HG03342 (cell line): Measurements from ENCODE around the gene IL16.

Experiments
- ATAC-seq: cut with Tn5 transposase; IDR thresholded peaks from one replicate; pipeline ENCODE4 v1.9.1; 2021; ENCODE audit warnings: mild to moderate bottlenecking, moderate library complexity; ENCODE audit not compliant: unreplicated experiment

IL16 gene

GRCh38 chr15:81254277-81254915, 57.7 kb downstream of the IL16 start:
- no peak for ATAC-seq

DNA sequence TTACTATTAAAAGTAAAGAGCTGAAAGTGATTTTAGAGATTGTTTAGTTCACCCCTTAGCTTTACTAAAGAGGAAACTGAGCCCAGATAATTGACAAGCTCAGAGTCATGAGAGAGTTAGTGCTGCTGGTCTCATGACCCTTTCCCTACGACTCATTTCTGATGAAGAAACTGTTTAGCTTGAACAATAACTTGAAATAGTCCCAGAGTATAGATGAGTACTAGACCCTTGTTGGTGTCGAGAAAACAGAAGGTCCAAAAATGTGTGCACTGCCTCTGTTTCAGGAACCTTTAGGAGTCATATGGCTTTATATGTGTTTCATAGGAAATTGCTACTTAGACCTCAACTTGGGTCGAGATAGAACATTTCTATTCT, 58.2 kb downstream of the IL16 start:
- ATAC-seq, result no peak

GRCh38 chr15:81255315-81255957, 58.8 kb downstream of the IL16 start:
- no peak for ATAC-seq

- no peak for ATAC-seq
These were observed 59.3 kb downstream of the IL16 start for GRCh38 chr15:81255958-81256320.

DNA sequence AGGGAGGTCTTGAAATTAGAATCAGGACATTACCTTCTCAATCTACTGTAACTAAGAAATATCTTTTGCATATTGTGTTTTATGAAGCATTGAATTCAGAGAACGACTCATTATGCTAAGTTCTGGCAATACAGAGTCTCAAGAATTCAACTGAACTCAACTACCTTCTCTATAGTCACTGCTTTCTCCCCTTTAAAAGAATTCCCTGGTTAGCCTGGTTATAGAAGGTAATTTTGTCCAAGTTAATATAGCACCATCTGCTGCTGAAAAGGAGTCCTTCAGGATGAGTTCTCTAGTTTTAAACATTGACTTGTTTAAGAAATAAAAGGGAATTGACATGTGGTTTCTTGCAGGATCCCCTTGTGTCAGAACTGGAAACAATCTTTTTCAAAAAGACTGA, 60.2 kb downstream of the IL16 start:
- no peak for ATAC-seq

- no peak for ATAC-seq
These were observed 60.8 kb downstream of the IL16 start for GRCh38 chr15:81257435-81257834.

- no peak for ATAC-seq
These were observed 61.8 kb downstream of the IL16 start for GRCh38 chr15:81258455-81258854.

DNA sequence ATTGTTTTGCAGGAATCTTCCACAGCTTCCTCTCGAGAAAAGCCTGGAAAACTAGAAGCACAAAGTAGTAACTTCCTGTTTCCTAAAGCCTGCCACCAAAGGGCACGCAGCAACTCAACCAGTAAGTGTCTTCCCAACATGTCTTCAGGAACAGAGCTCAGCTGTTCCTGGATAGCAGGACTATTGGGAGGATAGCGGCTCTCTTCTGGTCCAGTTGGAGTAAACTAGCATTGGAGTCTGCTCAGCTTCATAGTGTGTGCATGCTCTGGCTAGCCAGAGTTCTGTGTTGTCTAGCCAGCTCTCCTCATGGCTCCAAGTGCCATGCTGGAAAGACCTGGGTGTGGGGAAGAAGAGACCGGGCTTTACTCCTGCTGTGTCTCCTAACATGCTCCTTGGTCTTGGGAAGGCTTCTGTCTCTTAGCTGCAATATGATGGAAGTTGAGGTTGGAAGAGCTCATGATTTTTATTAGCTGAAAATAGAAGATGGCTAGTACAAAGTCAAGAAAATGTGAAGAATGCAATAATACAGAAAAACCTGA, 63.1 kb downstream of the IL16 start:
- no peak for ATAC-seq

GRCh38 chr15:81261172-81261811, 64.6 kb downstream of the IL16 start:
- ATAC-seq, result no peak

DNA sequence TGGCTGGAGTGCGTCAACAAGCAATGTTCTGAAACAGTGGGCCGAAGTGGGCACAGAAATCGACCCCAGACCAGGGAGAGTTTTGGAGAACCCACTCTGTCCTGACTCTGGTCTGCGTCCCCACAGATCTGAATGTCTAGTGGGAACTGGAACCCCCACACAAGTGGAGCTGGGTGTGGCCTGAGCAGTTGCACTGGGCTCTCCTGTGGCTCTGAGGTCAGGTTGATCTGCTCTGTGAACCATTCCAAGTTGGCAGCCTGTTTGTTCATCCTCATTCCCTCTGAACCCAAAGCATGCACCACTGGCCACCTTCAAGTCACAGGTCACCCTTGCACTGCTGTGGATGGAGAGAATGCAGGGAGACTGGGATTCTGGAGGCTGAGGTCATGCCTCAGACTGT, 66.8 kb downstream of the IL16 start:
- no peak for ATAC-seq

DNA sequence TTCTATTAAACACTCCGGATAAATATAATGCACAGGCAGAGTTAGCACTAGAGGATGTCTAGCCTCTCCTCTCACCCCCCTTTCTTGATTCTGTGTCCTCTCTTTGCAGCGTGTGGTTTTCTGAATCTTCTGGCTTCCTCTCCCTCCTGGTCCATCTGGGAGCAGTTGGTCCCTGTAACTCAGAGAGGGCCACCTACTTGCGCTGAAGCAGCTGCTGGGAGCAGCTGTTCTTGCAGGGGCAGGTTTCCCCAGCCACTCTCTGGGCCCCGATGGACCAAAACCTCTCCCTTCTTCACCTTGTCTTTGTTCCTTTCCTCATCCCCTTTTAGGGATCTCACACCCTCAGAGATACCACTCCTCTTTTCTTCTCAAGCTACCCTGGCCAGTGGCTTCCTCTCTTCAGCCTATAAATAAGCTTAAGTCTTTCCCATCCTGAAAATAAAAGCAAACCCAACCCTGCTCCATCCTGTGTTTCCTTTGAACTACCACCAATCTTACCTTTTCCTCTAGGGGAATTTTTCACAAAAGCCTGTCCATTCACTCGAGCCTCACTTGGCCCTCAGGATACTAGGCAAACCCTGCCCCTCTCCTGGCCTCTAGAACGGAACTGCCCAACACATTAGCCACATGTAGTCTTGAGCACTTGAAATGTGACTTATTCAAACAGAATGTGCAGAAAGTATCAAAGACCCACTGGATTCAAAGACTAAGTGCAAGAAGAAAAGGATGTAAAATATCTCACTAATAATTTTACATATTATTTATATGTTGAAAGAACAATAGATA, 67.6 kb downstream of the IL16 start:
- ATAC-seq, result no peak

GRCh38 chr15:81265256-81265943, 68.7 kb downstream of the IL16 start:
- peak; percentile 7 for ATAC-seq

- peak; percentile 78 for ATAC-seq
These were observed 69.5 kb downstream of the IL16 start for GRCh38 chr15:81265944-81266775.

GRCh38 chr15:81268340-81268739, 71.7 kb downstream of the IL16 start:
- no peak for ATAC-seq

- no peak for ATAC-seq
These were observed 72.4 kb downstream of the IL16 start for GRCh38 chr15:81268881-81269601.

GRCh38 chr15:81270188-81270587, 73.5 kb downstream of the IL16 start:
- no peak for ATAC-seq

DNA sequence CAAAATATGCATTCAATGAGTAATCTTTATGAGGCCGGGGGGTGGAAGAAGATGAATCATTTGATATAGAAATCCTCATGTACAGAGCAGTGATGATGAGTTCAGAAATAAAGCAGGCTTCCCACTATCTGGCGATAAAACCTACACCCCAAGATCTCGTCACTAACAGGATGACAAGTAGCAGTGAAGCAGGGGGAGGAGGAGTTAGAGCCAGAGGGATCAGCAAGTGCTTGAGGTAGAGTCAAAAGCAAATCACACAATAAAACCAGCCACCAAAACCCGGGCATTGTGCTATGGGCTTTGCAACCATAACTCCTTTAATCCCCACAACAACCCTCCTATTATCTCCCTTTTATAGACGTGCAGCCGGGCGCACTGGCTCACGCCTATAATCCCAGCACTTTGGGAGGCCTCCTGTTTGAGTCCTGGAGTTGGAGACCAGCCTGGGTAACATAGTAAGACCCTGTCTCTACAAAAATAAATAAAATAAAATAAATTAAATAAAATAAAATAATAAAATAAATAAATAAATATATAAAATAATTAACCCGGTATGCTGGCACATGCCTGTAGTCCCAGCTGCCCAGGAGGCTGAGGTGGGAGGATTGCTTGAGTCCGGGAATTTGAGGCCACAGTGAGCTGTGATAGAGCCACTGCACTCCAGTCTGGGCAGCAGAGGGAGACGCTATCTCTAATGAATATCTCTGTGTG, 74.3 kb downstream of the IL16 start:
- no peak for ATAC-seq

DNA sequence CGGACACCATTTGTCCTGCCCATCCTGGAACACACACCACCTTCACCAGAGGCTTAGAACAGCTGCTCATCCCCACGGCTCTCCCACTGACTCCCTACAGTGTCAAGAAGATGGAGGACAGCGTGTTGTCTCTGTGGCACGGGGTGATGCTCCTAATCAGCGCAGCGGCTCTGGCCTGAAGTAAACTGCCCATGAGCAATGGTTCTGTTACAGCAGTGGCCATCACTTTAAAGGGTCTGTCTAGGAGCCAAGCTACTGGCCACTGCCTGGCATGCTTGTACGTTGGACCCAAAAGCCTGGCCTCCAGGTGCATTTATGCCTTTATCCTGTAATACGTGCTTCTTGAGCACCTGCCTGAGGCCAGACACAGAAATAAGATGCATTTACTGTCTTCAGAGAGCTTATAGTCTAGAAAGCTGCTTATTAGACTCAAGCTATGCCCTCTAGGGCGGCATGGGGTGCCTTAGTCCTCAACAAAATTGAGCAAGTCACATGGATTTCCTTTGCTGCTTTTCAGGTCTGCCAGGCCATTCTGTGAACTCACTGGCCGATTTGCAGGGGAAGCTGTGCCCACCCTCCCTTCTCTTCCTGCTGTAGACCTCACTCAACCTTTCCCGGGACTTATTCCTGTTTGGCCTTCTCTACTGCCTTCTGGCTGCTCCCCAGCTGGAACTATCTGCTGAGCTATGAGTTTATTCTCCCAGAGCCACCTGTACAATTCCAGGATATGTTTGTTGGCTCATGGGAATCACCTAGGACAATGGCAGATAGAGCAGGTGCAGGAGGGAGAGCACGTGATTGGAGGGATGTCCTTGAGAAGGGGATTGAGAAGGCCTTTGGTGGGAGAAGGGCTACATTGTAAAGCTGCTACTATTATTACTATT, 75.3 kb downstream of the IL16 start:
- ATAC-seq, result no peak
